ENCODE measurements around the gene ACP5.
"Not testable (repeated sequence)": the region's sequence is repeated elsewhere in the genome, so short reads cannot be mapped to it uniquely, and the experiment has no call there.

ACP5 gene

DNA sequence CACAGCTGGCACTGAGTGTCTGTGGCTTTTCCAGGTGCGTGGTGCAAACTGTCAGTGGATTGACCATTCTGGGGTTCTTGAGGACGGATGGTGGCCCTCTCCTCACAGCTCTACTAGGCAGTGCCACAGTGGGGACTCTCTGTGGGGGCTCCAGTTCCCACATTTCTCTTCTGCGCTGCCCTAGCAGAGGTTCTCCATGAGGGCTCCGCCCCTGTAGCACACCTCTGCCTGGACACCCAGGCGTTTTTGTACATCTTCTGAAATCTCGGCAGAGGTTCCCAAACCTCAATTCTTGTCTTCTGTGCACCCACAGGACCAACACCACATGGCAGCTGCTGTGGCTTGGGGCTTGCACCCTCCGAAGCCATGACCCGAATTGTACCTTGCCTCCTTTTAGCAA is 29.0 kb upstream of the ACP5 start:
- Histone ChIP-seq H3K27ac (ENCODE audit: low read length) (no peak overlapping the region), H3K9ac (ENCODE audit: low read length) (no peak overlapping the region), H3K27me3 (ENCODE audit: low read depth, low read length) (no peaks in the 10 kb centered on the region), H3K4me3 (ENCODE audit: low read length) (no peak overlapping the region), H3K4me1 (ENCODE audit: low read length) (no peaks in the 10 kb centered on the region), H3K4me2 (ENCODE audit: low read length) (no peak overlapping the region), H3K79me2 (ENCODE audit: low read length) (peaks cover 32% of the 10 kb centered on the region), H4K20me1 (ENCODE audit: insufficient read depth, low read length) (peaks cover 18% of the 10 kb centered on the region; the same call in 1 of the 2 replicates), H3K9me3 (ENCODE audit: insufficient read depth, low read length) (peaks cover 22% of the 10 kb centered on the region), H2AFZ (ENCODE audit: low read depth, low read length) (no peak overlapping the region), H3K36me3 (replicated peaks; ENCODE audit: low read depth, low read length) (peaks cover 59% of the 10 kb centered on the region)
- no peak for TF ChIP-seq EZH2phosphoT487 (IDR thresholded peaks at IDR 0.05; ENCODE audit: low read depth)
- TF ChIP-seq CTCF (IDR thresholded peaks at IDR 0.05; ENCODE audit: low read depth, low read length) = no peak

GRCh38 chr19:11599704-11600103 is 22.3 kb upstream of the ACP5 start:
- Histone ChIP-seq H3K79me2 (ENCODE audit: low read length) (peaks cover 57% of the 10 kb centered on the region), H3K4me2 (ENCODE audit: low read length) (peak overlapping the region; percentile 6; the same call in 1 of the 2 replicates)

DNA sequence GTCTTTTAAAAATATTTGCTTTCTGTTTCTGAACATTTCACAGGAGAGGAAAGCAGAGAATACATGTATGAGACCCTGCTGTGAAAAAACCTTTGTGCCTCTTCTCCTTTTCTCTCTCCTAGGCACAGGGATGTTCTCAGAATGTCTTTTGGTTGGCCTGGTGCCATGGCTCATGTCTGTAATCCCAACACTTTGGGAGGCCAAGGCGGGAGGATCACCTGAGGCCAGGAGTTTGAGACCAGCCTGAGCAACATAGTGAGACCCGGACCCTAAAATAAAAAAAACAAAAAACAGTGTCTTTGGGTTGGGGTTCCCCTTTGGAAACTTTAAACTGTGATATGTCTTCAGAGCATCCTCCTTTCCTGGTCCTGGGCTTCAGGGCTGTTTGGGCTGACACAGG is 21.3 kb upstream of the ACP5 start:
- Histone ChIP-seq H3K9ac (ENCODE audit: low read length) (no peak overlapping the region), H3K79me2 (ENCODE audit: low read length) (peaks cover 50% of the 10 kb centered on the region), H3K9me3 (ENCODE audit: insufficient read depth, low read length) (no peaks in the 10 kb centered on the region; the same call in 1 of the 2 replicates), H3K4me1 (ENCODE audit: low read length) (peaks cover 18% of the 10 kb centered on the region), H3K27me3 (ENCODE audit: low read depth, low read length) (no peaks in the 10 kb centered on the region), H4K20me1 (ENCODE audit: insufficient read depth, low read length) (peaks cover 17% of the 10 kb centered on the region), H2AFZ (ENCODE audit: low read depth, low read length) (no peak overlapping the region), H3K4me3 (ENCODE audit: low read length) (peak overlapping the region; percentile 85; the same call in 1 of the 2 replicates), H3K36me3 (replicated peaks; ENCODE audit: low read depth, low read length) (peaks cover 44% of the 10 kb centered on the region), H3K4me2 (ENCODE audit: low read length) (peak overlapping the region; percentile 69), H3K27ac (ENCODE audit: low read length) (no peak overlapping the region)
- TF ChIP-seq CTCF (IDR thresholded peaks at IDR 0.05; ENCODE audit: low read depth, low read length) = no peak
- no peak for TF ChIP-seq EZH2phosphoT487 (IDR thresholded peaks at IDR 0.05; ENCODE audit: low read depth)

More at GRCh38 chr19:11599704-11600103, 22.3 kb upstream of the ACP5 start:
- H3K9me3 ChIP-seq (ENCODE audit: insufficient read depth, low read length); H3K27ac ChIP-seq (ENCODE audit: low read length); H3K4me3 ChIP-seq (ENCODE audit: low read length); H3K27me3 ChIP-seq (ENCODE audit: low read depth, low read length); H3K9ac ChIP-seq (ENCODE audit: low read length); H2AFZ ChIP-seq (ENCODE audit: low read depth, low read length): not testable (repeated sequence)
- Histone ChIP-seq H3K4me1 (ENCODE audit: low read length) (peaks cover 18% of the 10 kb centered on the region), H3K36me3 (replicated peaks; ENCODE audit: low read depth, low read length) (peaks cover 54% of the 10 kb centered on the region), H4K20me1 (ENCODE audit: insufficient read depth, low read length) (peaks cover 17% of the 10 kb centered on the region)

DNA sequence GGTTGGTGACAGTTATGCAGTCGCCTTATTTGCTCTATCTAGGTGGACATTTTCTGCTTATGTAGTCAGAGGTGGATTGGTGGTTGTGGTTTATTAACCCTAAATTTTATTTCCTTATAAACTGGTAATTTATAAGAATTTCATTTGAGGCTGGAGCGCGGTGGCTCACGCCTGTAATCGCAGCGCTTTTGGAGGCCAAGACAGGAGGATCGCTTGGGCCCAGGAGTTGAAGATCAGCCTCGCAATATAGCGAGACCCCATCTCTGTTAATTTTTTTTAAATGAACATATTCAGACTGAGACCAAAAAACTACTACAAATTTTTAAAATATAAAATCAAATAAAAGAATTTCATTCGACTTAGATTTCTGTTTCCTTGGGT is 20.6 kb upstream of the ACP5 start:
- Histone ChIP-seq H4K20me1 (ENCODE audit: insufficient read depth, low read length) (peaks cover 17% of the 10 kb centered on the region), H3K4me2 (ENCODE audit: low read length) (peak overlapping the region; percentile 69), H3K36me3 (replicated peaks; ENCODE audit: low read depth, low read length) (peaks cover 38% of the 10 kb centered on the region), H3K4me3 (ENCODE audit: low read length) (peak overlapping the region; percentile 85), H3K79me2 (ENCODE audit: low read length) (peaks cover 50% of the 10 kb centered on the region), H3K9me3 (ENCODE audit: insufficient read depth, low read length) (no peaks in the 10 kb centered on the region), H3K4me1 (ENCODE audit: low read length) (peaks cover 18% of the 10 kb centered on the region), H3K9ac (ENCODE audit: low read length) (peak overlapping the region; percentile 82), H3K27me3 (ENCODE audit: low read depth, low read length) (no peaks in the 10 kb centered on the region), H3K27ac (ENCODE audit: low read length) (no peak overlapping the region), H2AFZ (ENCODE audit: low read depth, low read length) (no peak overlapping the region)
- TF ChIP-seq EZH2phosphoT487 (IDR thresholded peaks at IDR 0.05; ENCODE audit: low read depth) = no peak
- no peak for TF ChIP-seq CTCF (IDR thresholded peaks at IDR 0.05; ENCODE audit: low read depth, low read length)

All from OCI-LY3 (cell line).